ENCODE data around the gene SPSB4.
A peak's percentile ranks its signal among the peaks of the same experiment; 100 is the strongest.

Gene SPSB4

GRCh38 chr3:141126661-141127343, 75.7 kb downstream of the SPSB4 start:
- Histone ChIP-seq H3K27me3 (ENCODE audit: control insufficient read depth, insufficient read depth, low read length, poor library complexity, severe bottlenecking) (no peaks in the 10 kb centered on the region), H3K36me3 (ENCODE audit: control insufficient read depth, insufficient read depth, low read length) (no peaks in the 10 kb centered on the region), H3K4me1 (ENCODE audit: control insufficient read depth, insufficient read depth, low read length) (peaks cover 13% of the 10 kb centered on the region), H3K4me3 (ENCODE audit: insufficient read depth, low read depth, low read length) (no peak overlapping the region), H3K27ac (ENCODE audit: insufficient read depth, low read depth, low read length, poor library complexity, severe bottlenecking) (no peak overlapping the region), H3K9me3 (ENCODE audit: control insufficient read depth, low read length) (no peaks in the 10 kb centered on the region)
- 95 to 96% methylated on average over 9 of the region's 9 CpGs for WGBS, 2 experiments

- H3K27ac ChIP-seq (ENCODE audit: insufficient read depth, low read depth, low read length, poor library complexity, severe bottlenecking) = peak overlapping the region; percentile 27
- WGBS, 2 experiments = 88 to 91% methylated on average over 9 of the region's 9 CpGs
- no peaks in the 10 kb centered on the region for H3K36me3 ChIP-seq (ENCODE audit: control insufficient read depth, insufficient read depth, low read length)
- no peaks in the 10 kb centered on the region for H3K27me3 ChIP-seq (ENCODE audit: control insufficient read depth, insufficient read depth, low read length, poor library complexity, severe bottlenecking)
- peaks cover 8% of the 10 kb centered on the region for H3K4me1 ChIP-seq (ENCODE audit: control insufficient read depth, insufficient read depth, low read length)
- H3K9me3 ChIP-seq (ENCODE audit: control insufficient read depth, low read length) = no peaks in the 10 kb centered on the region
- no peak overlapping the region for H3K4me3 ChIP-seq (ENCODE audit: insufficient read depth, low read depth, low read length)
These were observed 76.4 kb downstream of the SPSB4 start for GRCh38 chr3:141127344-141128125.

GRCh38 chr3:141128126-141128777, 77.1 kb downstream of the SPSB4 start:
- Histone ChIP-seq H3K27ac (ENCODE audit: insufficient read depth, low read depth, low read length, poor library complexity, severe bottlenecking) (no peak overlapping the region), H3K27me3 (ENCODE audit: control insufficient read depth, insufficient read depth, low read length, poor library complexity, severe bottlenecking) (no peaks in the 10 kb centered on the region), H3K4me3 (ENCODE audit: insufficient read depth, low read depth, low read length) (no peak overlapping the region), H3K4me1 (ENCODE audit: control insufficient read depth, insufficient read depth, low read length) (peaks cover 7% of the 10 kb centered on the region), H3K9me3 (ENCODE audit: control insufficient read depth, low read length) (no peaks in the 10 kb centered on the region), H3K36me3 (ENCODE audit: control insufficient read depth, insufficient read depth, low read length) (no peaks in the 10 kb centered on the region)
- 92 to 94% methylated on average over 5 of the region's 5 CpGs for WGBS, 2 experiments

GRCh38 chr3:141129049-141129448, 77.9 kb downstream of the SPSB4 start:
- Histone ChIP-seq H3K9me3 (ENCODE audit: control insufficient read depth, low read length) (no peaks in the 10 kb centered on the region), H3K27ac (ENCODE audit: insufficient read depth, low read depth, low read length, poor library complexity, severe bottlenecking) (no peak overlapping the region), H3K36me3 (ENCODE audit: control insufficient read depth, insufficient read depth, low read length) (no peaks in the 10 kb centered on the region), H3K27me3 (ENCODE audit: control insufficient read depth, insufficient read depth, low read length, poor library complexity, severe bottlenecking) (no peaks in the 10 kb centered on the region), H3K4me1 (ENCODE audit: control insufficient read depth, insufficient read depth, low read length) (peaks cover 7% of the 10 kb centered on the region), H3K4me3 (ENCODE audit: insufficient read depth, low read depth, low read length) (no peak overlapping the region)

GRCh38 chr3:141129541-141130011, 78.4 kb downstream of the SPSB4 start:
- Histone ChIP-seq H3K9me3 (ENCODE audit: control insufficient read depth, low read length) (no peaks in the 10 kb centered on the region), H3K27me3 (ENCODE audit: control insufficient read depth, insufficient read depth, low read length, poor library complexity, severe bottlenecking) (no peaks in the 10 kb centered on the region), H3K36me3 (ENCODE audit: control insufficient read depth, insufficient read depth, low read length) (no peaks in the 10 kb centered on the region), H3K27ac (ENCODE audit: insufficient read depth, low read depth, low read length, poor library complexity, severe bottlenecking) (no peak overlapping the region), H3K4me3 (ENCODE audit: insufficient read depth, low read depth, low read length) (no peak overlapping the region), H3K4me1 (ENCODE audit: control insufficient read depth, insufficient read depth, low read length) (peaks cover 7% of the 10 kb centered on the region)
- 82 to 85% methylated on average over 8 of the region's 8 CpGs for WGBS, 2 experiments

GRCh38 chr3:141143517-141143916, 92.4 kb downstream of the SPSB4 start:
- Histone ChIP-seq H3K36me3 (ENCODE audit: control insufficient read depth, insufficient read depth, low read length) (peaks cover 6% of the 10 kb centered on the region), H3K27me3 (ENCODE audit: control insufficient read depth, insufficient read depth, low read length, poor library complexity, severe bottlenecking) (no peaks in the 10 kb centered on the region), H3K9me3 (ENCODE audit: control insufficient read depth, low read length) (no peaks in the 10 kb centered on the region), H3K4me1 (ENCODE audit: control insufficient read depth, insufficient read depth, low read length) (no peaks in the 10 kb centered on the region), H3K4me3 (ENCODE audit: insufficient read depth, low read depth, low read length) (no peak overlapping the region), H3K27ac (ENCODE audit: insufficient read depth, low read depth, low read length, poor library complexity, severe bottlenecking) (no peak overlapping the region)

GRCh38 chr3:141146979-141147470, 95.9 kb downstream of the SPSB4 start:
- Histone ChIP-seq H3K36me3 (ENCODE audit: control insufficient read depth, insufficient read depth, low read length) (peaks cover 6% of the 10 kb centered on the region), H3K4me3 (ENCODE audit: insufficient read depth, low read depth, low read length) (no peak overlapping the region), H3K27ac (ENCODE audit: insufficient read depth, low read depth, low read length, poor library complexity, severe bottlenecking) (no peak overlapping the region), H3K9me3 (ENCODE audit: control insufficient read depth, low read length) (no peaks in the 10 kb centered on the region), H3K27me3 (ENCODE audit: control insufficient read depth, insufficient read depth, low read length, poor library complexity, severe bottlenecking) (no peaks in the 10 kb centered on the region), H3K4me1 (ENCODE audit: control insufficient read depth, insufficient read depth, low read length) (no peaks in the 10 kb centered on the region)
- WGBS, 2 experiments = 93 to 94% methylated on average over 11 of the region's 11 CpGs

GRCh38 chr3:141147657-141148056, 96.5 kb downstream of the SPSB4 start:
- H3K27ac ChIP-seq (ENCODE audit: insufficient read depth, low read depth, low read length, poor library complexity, severe bottlenecking) = no peak overlapping the region
- H3K27me3 ChIP-seq (ENCODE audit: control insufficient read depth, insufficient read depth, low read length, poor library complexity, severe bottlenecking) = no peaks in the 10 kb centered on the region
- WGBS, 2 experiments = 80 to 86% methylated on average over 9 of the region's 9 CpGs
- no peak overlapping the region for H3K4me3 ChIP-seq (ENCODE audit: insufficient read depth, low read depth, low read length)
- peaks cover 6% of the 10 kb centered on the region for H3K36me3 ChIP-seq (ENCODE audit: control insufficient read depth, insufficient read depth, low read length)
- H3K4me1 ChIP-seq (ENCODE audit: control insufficient read depth, insufficient read depth, low read length) = no peaks in the 10 kb centered on the region
- H3K9me3 ChIP-seq (ENCODE audit: control insufficient read depth, low read length) = no peaks in the 10 kb centered on the region

- H3K4me1 ChIP-seq (ENCODE audit: control insufficient read depth, insufficient read depth, low read length) = no peaks in the 10 kb centered on the region
- H3K4me3 ChIP-seq (ENCODE audit: insufficient read depth, low read depth, low read length) = no peak overlapping the region
- H3K27ac ChIP-seq (ENCODE audit: insufficient read depth, low read depth, low read length, poor library complexity, severe bottlenecking) = no peak overlapping the region
- WGBS, 2 experiments = 93 to 98% methylated on average over 6 of the region's 6 CpGs
- no peaks in the 10 kb centered on the region for H3K27me3 ChIP-seq (ENCODE audit: control insufficient read depth, insufficient read depth, low read length, poor library complexity, severe bottlenecking)
- peaks cover 6% of the 10 kb centered on the region for H3K36me3 ChIP-seq (ENCODE audit: control insufficient read depth, insufficient read depth, low read length)
- H3K9me3 ChIP-seq (ENCODE audit: control insufficient read depth, low read length) = no peaks in the 10 kb centered on the region
These were observed 97.0 kb downstream of the SPSB4 start for GRCh38 chr3:141148169-141148568.

- peaks cover 6% of the 10 kb centered on the region for H3K36me3 ChIP-seq (ENCODE audit: control insufficient read depth, insufficient read depth, low read length)
- no peaks in the 10 kb centered on the region for H3K27me3 ChIP-seq (ENCODE audit: control insufficient read depth, insufficient read depth, low read length, poor library complexity, severe bottlenecking)
- H3K9me3 ChIP-seq (ENCODE audit: control insufficient read depth, low read length) = no peaks in the 10 kb centered on the region
- H3K4me1 ChIP-seq (ENCODE audit: control insufficient read depth, insufficient read depth, low read length) = no peaks in the 10 kb centered on the region
- WGBS, 2 experiments = 95 to 98% methylated on average over 2 of the region's 2 CpGs
- H3K27ac ChIP-seq (ENCODE audit: insufficient read depth, low read depth, low read length, poor library complexity, severe bottlenecking) = no peak overlapping the region
- H3K4me3 ChIP-seq (ENCODE audit: insufficient read depth, low read depth, low read length) = no peak overlapping the region
These were observed 97.6 kb downstream of the SPSB4 start for GRCh38 chr3:141148770-141149169.

All from ectodermal cell (in vitro differentiated cells).